Natural killer cell (primary cell): ENCODE measurements around the gene TMEM190. TPM values are rescaled to one million over a fixed set of nuclear protein-coding genes. Genes with fewer than 3 reads are reported as not detected.

Experiments
- ATAC-seq, 3 donors: fragments of 150-1000 bp in 2 of 3; fragments of 200-7000 bp in 1 of 3; cut with Tn5 transposase; 1 replicate in 1 of 3; 2 replicates in 2 of 3; pipeline ENCODE4 v1.10.0; 2021; ENCODE audit warnings: mild to moderate bottlenecking in 2 of 3, moderate library complexity in 2 of 3
- DNase-seq, 2 donors: peaks; one replicate each; pipeline versions ENCODE4 v3.0.0 to v3.0.0-alpha.2; 2013 to 2021; ENCODE audit warnings: mixed read lengths in 1 of 2
- H3K27ac ChIP-seq: one replicate; pipeline ENCODE4 v1.5.1; 2013; ENCODE audit warnings: mild to moderate bottlenecking, low read length
- H3K27me3 ChIP-seq: one replicate; pipeline ENCODE4 v1.6.1; 2013; ENCODE audit warnings: low read length; ENCODE audit not compliant: control insufficient read depth, insufficient read depth
- H3K36me3 ChIP-seq: one replicate; pipeline ENCODE4 v1.6.1; 2013; ENCODE audit warnings: low read length; ENCODE audit not compliant: control insufficient read depth, insufficient read depth
- H3K4me1 ChIP-seq: one replicate; pipeline ENCODE4 v1.6.1; 2013; ENCODE audit warnings: low read length; ENCODE audit not compliant: control insufficient read depth, insufficient read depth
- H3K4me3 ChIP-seq: one replicate; pipeline ENCODE4 v1.5.1; 2013; ENCODE audit warnings: low read length
- H3K9me3 ChIP-seq: one replicate; pipeline ENCODE4 v1.6.1; 2013; ENCODE audit warnings: low read length; ENCODE audit not compliant: control insufficient read depth, insufficient read depth
- H3K27ac Mint-ChIP-seq, 2 donors: one replicate each; pipeline ENCODE4 v1.8.0; 2022; ENCODE audit warnings: mild to moderate bottlenecking in 2 of 2, mixed read lengths in 2 of 2, moderate library complexity in 1 of 2
- H3K27me3 Mint-ChIP-seq, 2 donors: one replicate each; pipeline ENCODE4 v1.8.0; 2022; ENCODE audit warnings: low read depth in 2 of 2, mixed read lengths in 2 of 2
- H3K36me3 Mint-ChIP-seq: one replicate; pipeline ENCODE4 v1.8.0; 2022; ENCODE audit warnings: mixed read lengths
- H3K4me1 Mint-ChIP-seq, 2 donors: one replicate each; pipeline ENCODE4 v1.8.0; 2022; ENCODE audit warnings: mixed read lengths in 2 of 2
- H3K4me3 Mint-ChIP-seq: one replicate; pipeline ENCODE4 v1.8.0; 2022; ENCODE audit warnings: mild to moderate bottlenecking, moderate library complexity, mixed read lengths
- H3K9me3 Mint-ChIP-seq, 2 donors: one replicate each; pipeline ENCODE4 v1.8.0; 2022; ENCODE audit warnings: mixed read lengths in 2 of 2
- WGBS: methylation state at CpG from one replicate; pipeline ENCODE4 v1.1.7; 2013; ENCODE audit warnings: missing lambda C conversion rate; ENCODE audit not compliant: insufficient coverage; 5-methylcytosine and 5-hydroxymethylcytosine counted together
- intact Hi-C: fragments of 100-400 bp; cut with micrococcal nuclease; formaldehyde crosslinking; loops from one replicate; pipeline ENCODE4 v1.14.2; 2022
- total RNA-seq, 4 donors: library from RNA; stranded (reverse); fragments of 120-200 nt in 1 of 4; gene quantifications; one replicate each; pipeline versions ENCODE4 v1.2.3 to v1.2.4, GENCODE V29; 2013 to 2022
- TF ChIP-seq, protein P1 (sequence below): fragments of 200-600 bp; IDR thresholded peaks from one replicate; pipeline ENCODE4 v1.8.0; 2022; ENCODE audit warnings: antibody characterized with exemption

The TMEM190 gene
- total RNA-seq, 3 donors from 2014 or later (not counting 1 experiment from before 2014, with no cell fraction given): not detected

DNA sequence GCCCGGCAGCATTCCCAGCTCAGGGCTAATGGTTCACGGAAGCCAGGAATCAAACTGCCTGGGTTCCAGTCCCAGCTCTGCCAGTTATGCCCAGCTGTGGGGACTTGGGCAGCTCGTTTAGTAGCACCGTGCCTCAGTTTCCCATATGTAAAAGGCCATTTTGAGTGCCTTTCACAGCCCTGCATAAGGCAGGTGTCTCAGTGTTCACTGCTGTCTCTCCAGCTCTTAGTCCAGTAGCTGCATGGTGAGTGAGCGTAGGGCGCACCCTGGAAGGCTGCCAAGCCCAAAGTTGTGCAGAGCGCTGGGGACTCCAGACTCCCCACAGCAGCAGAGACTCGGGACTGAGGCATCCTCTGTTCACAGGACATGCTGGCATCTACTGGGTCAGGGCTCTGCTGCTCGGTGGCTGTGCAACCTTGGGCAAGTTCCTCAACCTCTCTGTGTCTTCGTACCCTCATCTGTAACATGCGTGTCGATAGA is 14.6 kb downstream of the TMEM190 start:
- H3K4me3 ChIP-seq: no peak overlapping the region
- Mint-ChIP-seq H3K4me3 (no peak overlapping the region), H3K9me3 (no peaks in the 10 kb centered on the region), H3K4me1 (peaks cover 24 to 45% of the 10 kb centered on the region in 2 donors), H3K36me3 (no peaks in the 10 kb centered on the region), H3K27me3 (no peaks in the 10 kb centered on the region), H3K27ac (peak overlapping the region in 1 of 2 donors; percentile 80)
- H3K4me1 ChIP-seq: peaks cover 42% of the 10 kb centered on the region
- WGBS: 86% methylated on average over 10 of the region's 12 CpGs
- intact Hi-C loops: no loop called here
- TF ChIP-seq, protein P1, sequence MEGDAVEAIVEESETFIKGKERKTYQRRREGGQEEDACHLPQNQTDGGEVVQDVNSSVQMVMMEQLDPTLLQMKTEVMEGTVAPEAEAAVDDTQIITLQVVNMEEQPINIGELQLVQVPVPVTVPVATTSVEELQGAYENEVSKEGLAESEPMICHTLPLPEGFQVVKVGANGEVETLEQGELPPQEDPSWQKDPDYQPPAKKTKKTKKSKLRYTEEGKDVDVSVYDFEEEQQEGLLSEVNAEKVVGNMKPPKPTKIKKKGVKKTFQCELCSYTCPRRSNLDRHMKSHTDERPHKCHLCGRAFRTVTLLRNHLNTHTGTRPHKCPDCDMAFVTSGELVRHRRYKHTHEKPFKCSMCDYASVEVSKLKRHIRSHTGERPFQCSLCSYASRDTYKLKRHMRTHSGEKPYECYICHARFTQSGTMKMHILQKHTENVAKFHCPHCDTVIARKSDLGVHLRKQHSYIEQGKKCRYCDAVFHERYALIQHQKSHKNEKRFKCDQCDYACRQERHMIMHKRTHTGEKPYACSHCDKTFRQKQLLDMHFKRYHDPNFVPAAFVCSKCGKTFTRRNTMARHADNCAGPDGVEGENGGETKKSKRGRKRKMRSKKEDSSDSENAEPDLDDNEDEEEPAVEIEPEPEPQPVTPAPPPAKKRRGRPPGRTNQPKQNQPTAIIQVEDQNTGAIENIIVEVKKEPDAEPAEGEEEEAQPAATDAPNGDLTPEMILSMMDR: no peak
- H3K27me3 ChIP-seq: no peaks in the 10 kb centered on the region
- H3K9me3 ChIP-seq: no peaks in the 10 kb centered on the region
- DNase-seq (no peak), ATAC-seq (no peak)
- no peak overlapping the region for H3K27ac ChIP-seq
- H3K36me3 ChIP-seq: peaks cover 43% of the 10 kb centered on the region

DNA sequence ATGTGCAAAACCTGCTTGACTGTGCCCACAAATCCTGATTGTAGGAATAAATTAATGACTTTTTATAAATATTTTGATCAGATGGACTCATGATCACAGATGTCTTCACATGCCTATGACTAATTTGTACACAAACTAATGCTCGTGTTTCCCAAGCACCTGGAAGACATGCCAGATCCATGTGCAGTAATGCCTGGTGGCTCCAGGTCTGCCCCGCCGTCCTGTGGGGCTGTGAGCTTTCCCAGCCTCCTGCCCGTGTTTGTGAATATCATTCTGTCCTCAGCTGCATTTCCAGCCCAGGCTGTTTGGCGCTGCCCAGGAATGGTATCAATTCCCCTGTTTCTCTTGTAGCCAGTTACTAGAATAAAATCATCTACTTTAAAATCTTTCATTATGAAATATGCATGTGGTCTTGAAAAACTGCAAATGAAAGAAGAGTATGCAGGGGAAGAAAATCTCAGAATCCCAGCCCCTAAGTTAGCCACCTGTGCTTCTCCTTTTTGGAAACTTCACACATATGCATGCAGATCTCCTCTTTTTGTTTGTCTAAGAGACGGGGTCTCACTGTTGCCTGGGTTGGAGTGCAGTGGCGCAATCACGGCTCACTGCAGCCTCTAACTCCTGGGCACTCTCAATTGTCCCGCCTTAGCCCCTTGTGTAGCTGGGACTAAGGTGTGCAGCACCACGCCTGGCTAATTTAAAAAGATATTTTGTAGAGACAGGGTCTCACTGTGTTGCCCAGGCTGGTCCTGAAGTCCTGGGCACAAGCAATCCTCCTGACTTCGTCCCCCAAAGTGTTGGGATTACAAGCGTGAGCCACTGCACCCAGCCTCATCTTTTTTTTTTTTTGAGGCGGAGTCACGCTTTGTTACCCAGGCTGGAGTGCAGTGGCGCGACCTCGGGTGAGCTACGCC is 15.3 kb downstream of the TMEM190 start:
- TF ChIP-seq, protein P1: no peak
- no peak overlapping the region for H3K4me3 ChIP-seq
- no peaks in the 10 kb centered on the region for H3K27me3 Mint-ChIP-seq
- H3K27ac Mint-ChIP-seq: no peak overlapping the region
- H3K36me3 Mint-ChIP-seq: no peaks in the 10 kb centered on the region
- WGBS: 92% methylated on average over 18 of the region's 18 CpGs
- H3K27me3 ChIP-seq: no peaks in the 10 kb centered on the region
- peaks cover 35% of the 10 kb centered on the region for H3K4me1 ChIP-seq
- ATAC-seq: no peak
- no peaks in the 10 kb centered on the region for H3K9me3 ChIP-seq
- no peak overlapping the region for H3K27ac ChIP-seq
- no peak for DNase-seq
- H3K36me3 ChIP-seq: peaks cover 41% of the 10 kb centered on the region
- intact Hi-C loops: no loop called here
- no peak overlapping the region for H3K4me3 Mint-ChIP-seq
- H3K4me1 Mint-ChIP-seq: peaks cover 17 to 37% of the 10 kb centered on the region in 2 donors
- no peaks in the 10 kb centered on the region for H3K9me3 Mint-ChIP-seq

DNA sequence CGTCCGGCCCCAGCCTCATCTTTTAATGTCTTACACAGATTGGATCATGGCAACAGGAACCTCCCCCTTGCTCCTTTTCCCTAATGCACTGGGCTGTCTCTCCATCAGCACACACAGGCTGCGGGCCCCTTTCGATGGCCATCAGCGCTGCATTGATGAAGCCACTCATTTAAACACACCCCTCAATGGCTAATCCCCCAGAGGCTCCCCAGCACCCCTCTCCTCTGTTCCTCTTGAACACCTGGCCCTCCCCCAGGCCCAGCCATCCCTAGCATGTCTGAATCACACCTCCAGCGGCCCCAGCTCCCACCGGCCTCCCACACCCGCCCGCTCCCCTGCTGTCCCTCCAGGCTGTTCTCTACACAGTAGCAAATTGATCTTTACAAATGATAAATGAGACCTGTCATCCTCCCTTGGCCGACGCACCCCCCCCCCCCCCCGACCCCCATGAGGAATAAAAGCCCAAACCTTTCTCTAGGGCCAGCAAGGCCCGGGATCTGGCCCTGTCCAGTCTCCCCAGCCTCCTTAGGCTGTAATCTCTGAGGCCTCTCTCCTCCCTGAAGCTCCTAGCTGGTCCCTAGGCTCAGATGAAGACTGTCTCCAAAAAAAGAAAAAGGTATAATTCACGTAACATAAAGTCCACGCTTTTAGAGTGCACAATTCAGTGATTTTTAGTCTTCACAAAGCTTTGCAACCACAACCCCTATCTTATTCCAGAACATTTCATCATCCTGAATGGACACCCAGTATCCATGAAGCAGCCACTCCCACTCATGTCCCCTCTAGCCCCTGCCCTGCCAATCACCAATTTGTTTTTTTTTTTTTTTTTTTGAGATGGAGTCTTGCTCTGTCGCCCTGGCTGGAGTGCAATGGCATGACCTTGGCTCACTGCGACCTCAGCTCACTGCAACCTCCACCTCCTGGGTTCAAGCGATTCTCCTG is 16.5 kb downstream of the TMEM190 start:
- no peak overlapping the region for H3K27ac ChIP-seq
- TF ChIP-seq, protein P1: no peak
- ATAC-seq (no peak), DNase-seq (no peak)
- WGBS: 94% methylated on average over 16 of the region's 18 CpGs
- H3K27ac Mint-ChIP-seq: peak overlapping the region; percentile 18 to 51
- intact Hi-C loops: no loop called here
- H3K9me3 ChIP-seq: no peaks in the 10 kb centered on the region
- H3K4me1 Mint-ChIP-seq: peaks cover 10 to 30% of the 10 kb centered on the region in 2 donors
- peaks cover 30% of the 10 kb centered on the region for H3K36me3 ChIP-seq
- no peaks in the 10 kb centered on the region for H3K27me3 ChIP-seq
- no peaks in the 10 kb centered on the region for H3K36me3 Mint-ChIP-seq
- no peak overlapping the region for H3K4me3 ChIP-seq
- no peak overlapping the region for H3K4me3 Mint-ChIP-seq
- no peaks in the 10 kb centered on the region for H3K27me3 Mint-ChIP-seq
- peaks cover 23% of the 10 kb centered on the region for H3K4me1 ChIP-seq
- no peaks in the 10 kb centered on the region for H3K9me3 Mint-ChIP-seq
